CD8-positive, alpha-beta memory T cell (primary cell): Measurements from ENCODE around the gene CEACAM6. TPM values are rescaled to one million over a fixed set of nuclear protein-coding genes. Genes with fewer than 3 reads are reported as not detected.
"Not testable (repeated sequence)": the region's sequence is repeated elsewhere in the genome, so short reads cannot be mapped to it uniquely, and the experiment has no call there.

Source experiments
- CTCF ChIA-PET: fragments of 350-600 bp; sonication (Branson Sonifier 250); formaldehyde crosslinking; loops from one replicate; lab custom pipeline; 2021; ENCODE audit warnings: antibody characterized with exemption; lab: Charles Lee
- POLR2A ChIA-PET: fragments of 350-600 bp; sonication (Branson Sonifier 250); formaldehyde crosslinking; loops from one replicate; lab custom pipeline; 2021; ENCODE audit warnings: antibody characterized with exemption; lab: Charles Lee
- DNase-seq, 5 donors: peaks; one replicate each; pipeline versions ENCODE4 v3.0.0 to v3.0.0-alpha.2; 2020 to 2022; ENCODE audit warnings: mixed read lengths in 1 of 5
- H3K27ac ChIP-seq: one replicate; pipeline ENCODE4 v1.7.0; 2013; ENCODE audit warnings: low read depth, mild to moderate bottlenecking, low read length, moderate library complexity
- H3K27me3 ChIP-seq: 2 replicates; pipeline ENCODE4 v1.7.0; 2013; ENCODE audit warnings: low read length, mild to moderate bottlenecking; ENCODE audit not compliant: insufficient read depth, poor library complexity, severe bottlenecking
- H3K36me3 ChIP-seq: 2 replicates; pipeline ENCODE4 v1.7.0; 2013; ENCODE audit warnings: mild to moderate bottlenecking, low read length, moderate library complexity; ENCODE audit not compliant: insufficient read depth
- H3K4me1 ChIP-seq: 2 replicates; pipeline ENCODE4 v1.7.0; 2013; ENCODE audit warnings: mild to moderate bottlenecking, low read length, moderate library complexity; ENCODE audit not compliant: insufficient read depth
- H3K4me3 ChIP-seq: 2 replicates; pipeline ENCODE4 v1.7.0; 2013; ENCODE audit warnings: mild to moderate bottlenecking, low read length
- H3K9me3 ChIP-seq: 2 replicates; pipeline ENCODE4 v1.7.0; 2013; ENCODE audit warnings: mild to moderate bottlenecking, low read length
- H3K27ac Mint-ChIP-seq, 8 donors: one replicate each; pipeline ENCODE4 v1.8.0; 2020 to 2021; ENCODE audit warnings: mixed read lengths in 8 of 8, mild to moderate bottlenecking in 6 of 8, inconsistent platforms in 3 of 8, moderate library complexity in 3 of 8
- H3K27me3 Mint-ChIP-seq, 2 donors: one replicate each; pipeline ENCODE4 v1.8.0; 2020 to 2021; ENCODE audit warnings: mixed read lengths in 2 of 2, mild to moderate bottlenecking in 1 of 2, moderate library complexity in 1 of 2
- H3K36me3 Mint-ChIP-seq, 3 donors: one replicate each; pipeline ENCODE4 v1.8.0; 2020 to 2021; ENCODE audit warnings: mixed read lengths in 3 of 3, inconsistent platforms in 1 of 3, mild to moderate bottlenecking in 1 of 3
- H3K4me1 Mint-ChIP-seq, 3 donors: one replicate each; pipeline ENCODE4 v1.8.0; 2020 to 2021; ENCODE audit warnings: mixed read lengths in 3 of 3, inconsistent platforms in 1 of 3, mild to moderate bottlenecking in 1 of 3
- H3K4me3 Mint-ChIP-seq, 7 donors: one replicate each; pipeline ENCODE4 v1.8.0; 2020 to 2021; ENCODE audit warnings: mixed read lengths in 7 of 7, mild to moderate bottlenecking in 6 of 7, moderate library complexity in 4 of 7, inconsistent platforms in 2 of 7
- H3K9me3 Mint-ChIP-seq, 5 donors: one replicate each; pipeline ENCODE4 v1.8.0; 2020 to 2022; ENCODE audit warnings: mixed read lengths in 5 of 5, mild to moderate bottlenecking in 3 of 5, moderate library complexity in 2 of 5, inconsistent platforms in 1 of 5
- polyA plus RNA-seq: library from polyadenylated mRNA; unstranded; fragments of 300-500 nt; fragmentation: Illumina TruSeq; gene quantifications from one replicate; pipeline ENCODE4 v1.2.3, GENCODE V29; 2021
- total RNA-seq, 2 experiments: library from RNA; stranded (reverse); gene quantifications; one replicate each; pipeline ENCODE4 v1.2.3, GENCODE V29; 2021

The CEACAM6 gene
- total and polyA plus RNA-seq, 3 experiments from 2014 or later = not detected

GRCh38 chr19:41750248-41751134 lies 4.8 kb upstream of the CEACAM6 start:
- peak overlapping the region in 1 of 8 donors; percentile 5 for H3K27ac Mint-ChIP-seq
- CTCF ChIA-PET = interaction anchor here (1.4 kb wide), 1 partner anchor 45 kb away, joined by 3 read pairs; no protein-coding TSS in a partner anchor
- peaks cover 7 to 16% (median 9%) of the 10 kb centered on the region in 3 donors for H3K4me1 Mint-ChIP-seq

GRCh38 chr19:41753159-41753558 lies 2.2 kb upstream of the CEACAM6 start:
- H3K27me3 Mint-ChIP-seq = peaks cover 22 to 52% of the 10 kb centered on the region in 2 donors
- no peaks in the 10 kb centered on the region for H3K9me3 Mint-ChIP-seq
- no peaks in the 10 kb centered on the region for H3K9me3 ChIP-seq
- H3K27ac Mint-ChIP-seq = no peak overlapping the region
- DNase-seq = peak; percentile 55 to 75 (median 66)
- no peak overlapping the region for H3K27ac ChIP-seq
- H3K4me3 Mint-ChIP-seq = no peak overlapping the region
- peaks cover 3 to 6% (median 4%) of the 10 kb centered on the region in 3 donors for H3K4me1 Mint-ChIP-seq
- no peak overlapping the region for H3K4me3 ChIP-seq
- H3K36me3 ChIP-seq = no peaks in the 10 kb centered on the region
- POLR2A ChIA-PET = interaction anchor here (0.5 to 0.7 kb wide), 3 partner anchors 18 to 473 kb away, joined by 3 to 6 read pairs (median 3); no protein-coding TSS in a partner anchor
- H3K36me3 Mint-ChIP-seq = no peaks in the 10 kb centered on the region
- peaks cover 8% of the 10 kb centered on the region for H3K27me3 ChIP-seq
- CTCF ChIA-PET = interaction anchor here (0.7 to 5.1 kb wide), 21 partner anchors 8 to 379 kb away, joined by 3 to 66 read pairs (median 4); partner anchors contain the start of genes CEACAM3 and DMAC2
- peaks cover 4% of the 10 kb centered on the region for H3K4me1 ChIP-seq

More at GRCh38 chr19:41750248-41751134, 4.8 kb upstream of the CEACAM6 start:
- H3K4me3 ChIP-seq, POLR2A ChIA-PET, H3K4me3 Mint-ChIP-seq, H3K36me3 Mint-ChIP-seq, DNase-seq, H3K9me3 ChIP-seq, H3K4me1 ChIP-seq, H3K36me3 ChIP-seq, H3K9me3 Mint-ChIP-seq, H3K27ac ChIP-seq: not testable (repeated sequence)
- H3K27me3 ChIP-seq = peaks cover 11% of the 10 kb centered on the region
- peaks cover 37 to 57% of the 10 kb centered on the region in 2 donors for H3K27me3 Mint-ChIP-seq

DNA sequence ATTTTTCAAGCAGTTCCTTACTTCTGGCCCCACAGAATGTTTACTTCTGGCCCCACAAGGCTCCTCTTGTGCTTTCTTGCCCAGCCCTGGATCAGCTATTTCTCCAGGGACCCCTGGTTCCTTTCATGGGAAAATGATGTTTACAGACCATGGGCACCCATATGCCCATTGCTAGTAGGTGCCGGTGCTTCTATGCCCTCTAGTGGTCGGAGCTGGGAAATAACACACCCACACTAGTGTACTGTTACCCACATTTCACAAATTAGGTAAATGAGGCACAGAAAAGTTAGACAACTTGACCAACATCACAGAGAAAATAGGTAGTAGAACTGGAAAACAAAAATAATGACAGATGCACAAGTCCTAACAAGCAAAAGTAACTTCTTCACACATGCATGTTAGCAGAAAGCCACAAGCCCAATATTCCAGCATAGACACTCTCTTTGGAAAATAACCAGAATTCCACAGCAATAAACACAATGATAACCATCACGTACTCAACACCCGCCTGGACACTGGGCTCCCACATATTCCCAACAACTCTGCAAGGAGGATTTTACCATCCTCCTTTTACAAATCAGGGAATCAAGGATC lies 1.3 kb upstream of the CEACAM6 start:
- Histone ChIP-seq H3K27ac (no peak overlapping the region), H3K27me3 (peaks cover 8% of the 10 kb centered on the region), H3K4me3 (no peak overlapping the region), H3K36me3 (no peaks in the 10 kb centered on the region), H3K4me1 (peaks cover 4% of the 10 kb centered on the region), H3K9me3 (no peaks in the 10 kb centered on the region)
- CTCF ChIA-PET = interaction anchor here (0.8 to 5.1 kb wide), 13 partner anchors 8 to 315 kb away, joined by 3 to 66 read pairs (median 6); partner anchors contain the start of gene DMAC2
- Mint-ChIP-seq H3K9me3 (no peaks in the 10 kb centered on the region), H3K27ac (no peak overlapping the region), H3K36me3 (no peaks in the 10 kb centered on the region), H3K4me1 (peaks cover 3 to 6% (median 4%) of the 10 kb centered on the region in 3 donors), H3K27me3 (peaks cover 16 to 51% of the 10 kb centered on the region in 2 donors), H3K4me3 (no peak overlapping the region)
- peak; percentile 39 to 72 (median 54) for DNase-seq
- POLR2A ChIA-PET = interaction anchor here (0.6 kb wide), 1 partner anchor 32 kb away, joined by 3 read pairs; no protein-coding TSS in a partner anchor

DNA sequence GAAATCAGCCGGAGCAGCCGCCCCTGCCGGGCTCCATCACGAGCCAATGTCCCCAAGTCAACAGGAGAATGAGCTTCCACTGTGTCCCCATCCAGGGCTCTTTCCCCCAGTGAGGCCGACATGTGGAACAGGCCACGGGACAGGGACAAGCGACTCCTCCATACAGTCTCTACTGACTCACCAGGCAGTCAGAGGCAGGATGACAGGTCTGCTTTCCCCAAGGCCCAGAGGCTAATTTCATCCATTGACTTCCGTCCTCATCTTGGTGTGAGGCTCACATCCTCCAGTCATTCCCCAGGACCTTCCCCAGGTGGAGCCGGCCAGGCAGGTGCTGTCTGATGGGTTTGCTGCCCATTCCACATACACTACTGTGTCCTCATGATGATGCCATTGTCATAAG lies 3.5 kb downstream of the CEACAM6 start:
- Histone ChIP-seq H3K36me3 (no peaks in the 10 kb centered on the region), H3K4me3 (no peak overlapping the region), H3K27ac (no peak overlapping the region), H3K27me3 (no peaks in the 10 kb centered on the region), H3K9me3 (no peaks in the 10 kb centered on the region), H3K4me1 (no peaks in the 10 kb centered on the region)
- ChIA-PET CTCF (no interaction called here), POLR2A (no interaction called here)
- no peak for DNase-seq
- Mint-ChIP-seq H3K4me1 (peaks cover 1 to 3% (median 2%) of the 10 kb centered on the region in 3 donors), H3K4me3 (no peak overlapping the region), H3K36me3 (no peaks in the 10 kb centered on the region), H3K9me3 (no peaks in the 10 kb centered on the region), H3K27ac (no peak overlapping the region), H3K27me3 (peaks cover 16 to 75% of the 10 kb centered on the region in 2 donors)

GRCh38 chr19:41767115-41767514 lies 11.8 kb downstream of the CEACAM6 start:
- H3K9me3 ChIP-seq = no peaks in the 10 kb centered on the region
- no peaks in the 10 kb centered on the region for H3K36me3 ChIP-seq
- H3K27ac ChIP-seq = no peak overlapping the region
- CTCF ChIA-PET = no interaction called here
- no peak overlapping the region for H3K4me3 ChIP-seq
- H3K27me3 ChIP-seq = no peaks in the 10 kb centered on the region
- H3K27ac Mint-ChIP-seq = no peak overlapping the region
- no peaks in the 10 kb centered on the region for H3K9me3 Mint-ChIP-seq
- H3K4me1 Mint-ChIP-seq = peaks cover 0 to 3% (median under 1%) of the 10 kb centered on the region in 3 donors
- H3K36me3 Mint-ChIP-seq = no peaks in the 10 kb centered on the region
- H3K4me1 ChIP-seq = peaks cover under 1% of the 10 kb centered on the region
- H3K27me3 Mint-ChIP-seq = peaks cover 9 to 66% of the 10 kb centered on the region in 2 donors
- H3K4me3 Mint-ChIP-seq = no peak overlapping the region
- no peak for DNase-seq
- POLR2A ChIA-PET = interaction anchor here (0.6 kb wide), 1 partner anchor 41 kb away, joined by 3 read pairs; no protein-coding TSS in a partner anchor

DNA sequence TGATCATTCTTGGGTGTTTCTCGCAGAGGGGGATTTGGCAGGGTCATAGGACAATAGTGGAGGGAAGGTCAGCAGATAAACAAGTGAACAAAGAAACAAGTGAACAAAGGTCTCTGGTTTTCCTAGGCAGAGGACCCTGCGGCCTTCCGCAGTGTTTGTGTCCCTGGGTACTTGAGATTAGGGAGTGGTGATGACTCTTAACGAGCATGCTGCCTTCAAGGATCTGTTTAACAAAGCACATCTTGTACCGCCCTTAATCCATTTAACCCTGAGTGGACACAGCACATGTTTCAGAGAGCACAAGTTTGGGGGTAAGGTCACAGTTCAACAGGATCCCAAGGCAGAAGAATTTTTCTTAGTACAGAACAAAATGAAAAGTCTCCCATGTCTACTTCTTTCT lies 12.8 kb downstream of the CEACAM6 start:
- H3K36me3 Mint-ChIP-seq, H3K27ac Mint-ChIP-seq, H3K4me3 ChIP-seq, H3K9me3 Mint-ChIP-seq, H3K36me3 ChIP-seq, DNase-seq, H3K27me3 ChIP-seq, H3K27ac ChIP-seq, POLR2A ChIA-PET, H3K4me3 Mint-ChIP-seq, CTCF ChIA-PET, H3K9me3 ChIP-seq: not testable (repeated sequence)
- H3K27me3 Mint-ChIP-seq = peaks cover 16 to 66% of the 10 kb centered on the region in 2 donors
- H3K4me1 Mint-ChIP-seq = peaks cover 3 to 11% (median 8%) of the 10 kb centered on the region in 3 donors
- H3K4me1 ChIP-seq = peaks cover 10% of the 10 kb centered on the region

DNA sequence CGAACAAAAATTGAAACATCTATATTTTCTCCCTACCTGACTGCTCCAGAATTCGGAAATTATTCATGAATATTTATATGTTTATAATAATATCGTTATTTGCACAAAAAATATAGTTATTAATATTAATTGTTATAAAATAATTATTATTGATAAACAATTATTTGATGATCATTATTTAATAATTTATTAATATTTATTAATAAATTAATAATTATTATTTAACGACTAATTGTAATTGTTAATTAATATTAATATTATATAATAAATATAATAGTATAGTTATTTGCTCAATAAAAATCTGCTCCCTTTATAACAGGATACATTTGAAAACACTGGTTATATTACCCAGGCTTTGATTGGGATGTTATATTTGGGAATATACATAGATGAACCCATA lies 14.3 kb downstream of the CEACAM6 start:
- H3K36me3 ChIP-seq = no peaks in the 10 kb centered on the region
- Mint-ChIP-seq H3K4me3 (no peak overlapping the region), H3K4me1 (peaks cover 14 to 25% (median 23%) of the 10 kb centered on the region in 3 donors), H3K9me3 (no peaks in the 10 kb centered on the region), H3K27ac (no peak overlapping the region), H3K27me3 (peaks cover 20 to 71% of the 10 kb centered on the region in 2 donors), H3K36me3 (no peaks in the 10 kb centered on the region)
- H3K27ac ChIP-seq = no peak overlapping the region
- no peaks in the 10 kb centered on the region for H3K9me3 ChIP-seq
- ChIA-PET CTCF (interaction anchor here (1.8 to 2.6 kb wide), 2 partner anchors 12 to 16 kb away, joined by 4 to 12 read pairs; no protein-coding TSS in a partner anchor), POLR2A (no interaction called here)
- DNase-seq = no peak
- no peaks in the 10 kb centered on the region for H3K27me3 ChIP-seq
- H3K4me1 ChIP-seq = peaks cover 25% of the 10 kb centered on the region
- no peak overlapping the region for H3K4me3 ChIP-seq
